Endothelial cell (in vitro differentiated cells): ENCODE data around the gene TBL2. TPM values are rescaled to one million over a fixed set of nuclear protein-coding genes. Genes with fewer than 3 reads are reported as not detected.
"Not testable (repeated sequence)": the region's sequence is repeated elsewhere in the genome, so short reads cannot be mapped to it uniquely, and the experiment has no call there.

Source experiments
- DNase-seq: peaks from one replicate; pipeline ENCODE4 v3.0.0; 2021; ENCODE audit warnings: low spot score
- H3K27ac Mint-ChIP-seq: one replicate; pipeline ENCODE4 v1.8.0; 2021; ENCODE audit warnings: mixed read lengths, inconsistent platforms; ENCODE audit not compliant: unreplicated experiment
- H3K27me3 Mint-ChIP-seq: one replicate; pipeline ENCODE4 v1.8.0; 2021; ENCODE audit warnings: mild to moderate bottlenecking, moderate library complexity, mixed read lengths, inconsistent platforms; ENCODE audit not compliant: unreplicated experiment
- H3K36me3 Mint-ChIP-seq: one replicate; pipeline ENCODE4 v1.8.0; 2021; ENCODE audit warnings: mild to moderate bottlenecking, low read depth, mixed read lengths, inconsistent platforms; ENCODE audit not compliant: unreplicated experiment
- H3K4me1 Mint-ChIP-seq: one replicate; pipeline ENCODE4 v1.8.0; 2021; ENCODE audit warnings: mild to moderate bottlenecking, mixed read lengths, inconsistent platforms; ENCODE audit not compliant: unreplicated experiment
- H3K4me3 Mint-ChIP-seq: one replicate; pipeline ENCODE4 v1.8.0; 2021; ENCODE audit warnings: mild to moderate bottlenecking, mixed read lengths, inconsistent platforms; ENCODE audit not compliant: unreplicated experiment
- H3K9me3 Mint-ChIP-seq: one replicate; pipeline ENCODE4 v1.8.0; 2021; ENCODE audit warnings: mixed read lengths, inconsistent platforms; ENCODE audit not compliant: unreplicated experiment
- total RNA-seq: library from RNA; stranded (reverse); fragmentation: NEBNext Ultra II Directional; extraction: Animal tissue kit (Norgen Biotek cat#: 25700); gene quantifications from one replicate; pipeline ENCODE4 v1.2.1, GENCODE V29; 2021; ENCODE audit not compliant: unreplicated experiment
- TF ChIP-seq, protein P1 (sequence below): fragments of 200-600 bp; sonication (generic); IDR thresholded peaks from one replicate; pipeline ENCODE4 v1.5.0; 2021; ENCODE audit warnings: antibody characterized with exemption; ENCODE audit not compliant: unreplicated experiment

Gene TBL2
- total RNA-seq, 1 donor from 2014 or later = 22.4 TPM

DNA sequence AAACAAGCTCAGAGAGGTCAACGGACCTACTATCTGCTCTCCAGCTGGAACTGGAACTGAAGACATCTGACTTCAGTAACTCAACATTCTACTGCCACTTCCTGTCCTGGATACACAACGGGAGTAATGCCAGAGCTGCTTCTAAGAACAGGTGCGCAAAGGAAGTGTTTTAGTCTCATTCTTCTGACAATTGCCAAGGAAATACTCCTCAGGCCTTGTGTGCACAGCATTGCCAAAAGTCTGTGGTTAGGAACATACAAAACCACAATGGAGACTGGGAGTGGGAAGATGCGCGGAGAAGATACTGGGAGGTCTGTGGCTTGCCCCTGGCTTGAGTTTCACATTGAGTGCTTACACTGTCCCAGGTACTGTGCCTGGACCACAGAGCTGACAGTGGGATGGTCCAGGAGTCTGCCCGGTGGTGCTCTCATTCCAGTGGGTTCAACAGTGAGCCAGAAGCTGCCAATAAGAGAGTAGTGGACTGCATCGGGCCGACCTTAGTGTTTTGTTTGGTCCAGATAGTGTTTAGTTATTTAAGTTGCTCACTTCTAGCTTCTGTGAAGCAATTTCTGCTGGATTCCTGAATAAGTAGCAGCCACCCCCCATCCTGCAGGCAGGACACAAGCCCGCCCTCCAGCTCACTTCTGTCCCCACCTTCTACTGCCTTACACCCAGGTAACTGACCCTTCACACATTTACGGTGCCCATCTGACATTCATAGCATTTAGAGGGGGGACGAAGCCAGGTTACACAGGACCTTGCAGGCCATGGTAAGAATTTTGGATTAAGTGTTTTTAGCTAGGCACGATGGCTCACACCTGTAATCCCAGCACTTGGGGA lies 10.3 kb downstream of the TBL2 start:
- no peak for DNase-seq
- TF ChIP-seq, protein P1, sequence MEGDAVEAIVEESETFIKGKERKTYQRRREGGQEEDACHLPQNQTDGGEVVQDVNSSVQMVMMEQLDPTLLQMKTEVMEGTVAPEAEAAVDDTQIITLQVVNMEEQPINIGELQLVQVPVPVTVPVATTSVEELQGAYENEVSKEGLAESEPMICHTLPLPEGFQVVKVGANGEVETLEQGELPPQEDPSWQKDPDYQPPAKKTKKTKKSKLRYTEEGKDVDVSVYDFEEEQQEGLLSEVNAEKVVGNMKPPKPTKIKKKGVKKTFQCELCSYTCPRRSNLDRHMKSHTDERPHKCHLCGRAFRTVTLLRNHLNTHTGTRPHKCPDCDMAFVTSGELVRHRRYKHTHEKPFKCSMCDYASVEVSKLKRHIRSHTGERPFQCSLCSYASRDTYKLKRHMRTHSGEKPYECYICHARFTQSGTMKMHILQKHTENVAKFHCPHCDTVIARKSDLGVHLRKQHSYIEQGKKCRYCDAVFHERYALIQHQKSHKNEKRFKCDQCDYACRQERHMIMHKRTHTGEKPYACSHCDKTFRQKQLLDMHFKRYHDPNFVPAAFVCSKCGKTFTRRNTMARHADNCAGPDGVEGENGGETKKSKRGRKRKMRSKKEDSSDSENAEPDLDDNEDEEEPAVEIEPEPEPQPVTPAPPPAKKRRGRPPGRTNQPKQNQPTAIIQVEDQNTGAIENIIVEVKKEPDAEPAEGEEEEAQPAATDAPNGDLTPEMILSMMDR = no peak
- Mint-ChIP-seq H3K27ac (no peak overlapping the region), H3K27me3 (no peaks in the 10 kb centered on the region), H3K36me3 (peaks cover 28% of the 10 kb centered on the region), H3K4me3 (no peak overlapping the region), H3K9me3 (no peaks in the 10 kb centered on the region), H3K4me1 (no peaks in the 10 kb centered on the region)

DNA sequence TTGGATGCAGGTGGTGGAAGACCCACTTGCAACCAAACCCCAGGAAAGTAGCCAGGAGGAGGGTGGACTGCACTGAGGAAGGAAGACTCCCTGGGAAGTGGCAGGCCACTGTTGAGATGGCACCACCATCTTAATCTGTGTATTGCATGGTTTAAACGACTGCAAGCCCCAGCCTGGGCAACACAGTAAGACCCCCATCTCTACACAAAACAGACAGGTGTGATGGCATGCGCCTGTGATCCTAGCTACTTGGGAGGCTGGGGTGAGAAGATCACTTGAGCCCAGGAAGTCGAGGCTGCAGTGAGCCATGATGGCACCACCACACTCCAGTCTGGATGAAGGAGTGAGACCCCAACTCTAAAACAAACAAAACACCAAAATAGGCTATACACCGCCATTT lies 11.2 kb downstream of the TBL2 start:
- Mint-ChIP-seq H3K27me3 (no peaks in the 10 kb centered on the region), H3K4me3 (no peak overlapping the region), H3K36me3 (peaks cover 21% of the 10 kb centered on the region), H3K9me3 (no peaks in the 10 kb centered on the region), H3K27ac (no peak overlapping the region), H3K4me1 (no peaks in the 10 kb centered on the region)
- TF ChIP-seq, protein P1 = no peak
- DNase-seq = no peak

DNA sequence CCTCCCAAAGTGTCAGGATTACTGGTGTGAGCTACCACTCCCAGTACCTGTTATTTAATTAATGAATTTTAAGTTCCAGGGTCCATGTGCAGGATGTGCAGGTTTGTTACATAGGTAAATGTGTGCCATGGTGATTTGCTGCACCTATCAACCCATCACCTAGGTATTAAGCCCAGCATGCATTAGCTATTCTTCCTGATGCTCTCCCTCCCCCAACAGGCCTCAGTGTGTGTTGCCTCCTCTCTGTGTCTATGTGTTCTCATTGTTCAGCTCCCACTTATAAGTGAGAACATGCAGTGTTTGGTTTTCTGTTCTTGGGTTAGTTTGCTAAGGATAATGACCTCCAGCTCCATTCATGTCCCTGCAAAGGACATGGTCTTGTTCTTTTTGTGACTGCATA lies 11.9 kb downstream of the TBL2 start:
- not testable (repeated sequence) for DNase-seq, H3K4me1 Mint-ChIP-seq, H3K27me3 Mint-ChIP-seq, H3K27ac Mint-ChIP-seq, H3K9me3 Mint-ChIP-seq, H3K4me3 Mint-ChIP-seq
- peaks cover 18% of the 10 kb centered on the region for H3K36me3 Mint-ChIP-seq

DNA sequence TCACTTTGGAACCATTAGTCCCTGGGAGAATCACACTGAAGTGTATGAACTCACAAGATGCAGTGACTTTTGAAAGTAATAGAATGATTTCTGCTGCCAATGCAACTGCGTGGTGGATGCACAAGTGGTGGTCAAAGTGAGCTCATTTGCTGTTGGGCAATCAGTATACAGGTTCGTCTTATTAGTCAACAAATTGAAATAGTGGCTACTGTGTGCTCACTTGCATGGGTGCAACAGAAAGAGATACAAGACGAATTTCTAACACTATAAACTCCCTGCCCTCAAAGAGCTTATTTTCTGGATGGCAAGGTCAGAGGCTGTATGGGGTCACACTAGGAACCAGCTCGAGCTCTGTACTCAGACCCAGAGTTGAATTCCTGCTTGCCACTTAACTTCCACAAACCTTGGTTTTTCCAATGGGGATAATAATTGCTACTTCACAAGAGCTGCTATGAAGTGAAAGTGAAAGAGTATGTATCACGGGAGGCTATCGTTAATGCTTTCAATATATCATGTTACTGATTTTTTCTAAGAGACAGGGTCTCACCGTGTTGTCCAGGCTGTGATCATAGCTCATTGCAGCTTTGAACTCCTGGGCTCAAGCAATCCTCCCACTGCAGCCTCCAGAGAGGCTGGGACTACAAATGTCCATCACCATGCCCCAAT lies 12.6 kb downstream of the TBL2 start:
- no peak for DNase-seq
- Mint-ChIP-seq H3K36me3 (peaks cover 13% of the 10 kb centered on the region), H3K27ac (no peak overlapping the region), H3K4me3 (no peak overlapping the region), H3K4me1 (no peaks in the 10 kb centered on the region), H3K27me3 (peaks cover 2% of the 10 kb centered on the region), H3K9me3 (no peaks in the 10 kb centered on the region)
- TF ChIP-seq, protein P1 = no peak

DNA sequence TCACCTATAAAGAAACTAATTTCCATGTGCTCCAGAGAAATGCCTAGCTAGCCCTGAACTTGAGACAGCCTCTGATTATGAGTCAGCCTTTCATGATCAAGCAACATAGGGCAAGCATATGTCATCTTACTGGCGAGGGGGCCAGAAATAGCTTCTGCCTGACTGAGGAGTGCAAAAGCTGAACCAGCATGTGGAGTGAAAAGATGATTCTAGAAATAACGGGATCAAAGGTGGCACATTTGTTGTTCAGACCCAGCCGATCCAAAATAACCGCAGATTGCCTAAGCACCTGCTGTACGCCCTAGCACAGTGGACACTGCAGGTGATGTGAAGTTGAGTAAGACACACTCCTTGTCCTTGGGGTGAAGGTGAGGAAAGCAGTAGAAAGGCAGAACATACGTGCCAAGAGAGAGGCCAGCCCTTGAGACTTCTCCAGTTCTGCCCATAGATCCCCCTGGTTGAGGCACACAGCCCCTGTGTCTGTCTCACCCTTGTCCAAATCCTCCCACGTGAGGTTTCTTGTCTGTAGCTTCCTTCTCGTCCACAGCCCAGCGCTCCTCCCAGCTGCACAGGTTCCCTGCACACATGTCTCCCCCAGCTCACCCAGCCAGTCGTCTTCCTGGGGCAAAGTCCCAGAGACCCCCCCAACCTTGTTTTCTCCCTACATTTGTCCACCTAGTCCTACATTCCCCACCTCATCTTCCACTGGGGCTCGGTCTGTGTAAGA lies 18.1 kb downstream of the TBL2 start:
- H3K4me3 Mint-ChIP-seq = peak overlapping the region; percentile 54
- DNase-seq = no peak
- H3K27me3 Mint-ChIP-seq = peaks cover 20% of the 10 kb centered on the region
- peaks cover 15% of the 10 kb centered on the region for H3K4me1 Mint-ChIP-seq
- H3K27ac Mint-ChIP-seq = no peak overlapping the region
- peaks cover 3% of the 10 kb centered on the region for H3K36me3 Mint-ChIP-seq
- H3K9me3 Mint-ChIP-seq = no peaks in the 10 kb centered on the region
- TF ChIP-seq, protein P1 = no peak
